ENCODE data around the gene U2SURP. TPM values are rescaled to one million over a fixed set of nuclear protein-coding genes. Genes with fewer than 3 reads are reported as not detected.

The U2SURP gene
- total RNA-seq, 1 donor from 2014 or later = 40.6 TPM

- no peak for DNase-seq (ENCODE audit: low spot score)
These were observed 89.1 kb downstream of the U2SURP start for GRCh38 chr3:143090486-143090885.

DNA sequence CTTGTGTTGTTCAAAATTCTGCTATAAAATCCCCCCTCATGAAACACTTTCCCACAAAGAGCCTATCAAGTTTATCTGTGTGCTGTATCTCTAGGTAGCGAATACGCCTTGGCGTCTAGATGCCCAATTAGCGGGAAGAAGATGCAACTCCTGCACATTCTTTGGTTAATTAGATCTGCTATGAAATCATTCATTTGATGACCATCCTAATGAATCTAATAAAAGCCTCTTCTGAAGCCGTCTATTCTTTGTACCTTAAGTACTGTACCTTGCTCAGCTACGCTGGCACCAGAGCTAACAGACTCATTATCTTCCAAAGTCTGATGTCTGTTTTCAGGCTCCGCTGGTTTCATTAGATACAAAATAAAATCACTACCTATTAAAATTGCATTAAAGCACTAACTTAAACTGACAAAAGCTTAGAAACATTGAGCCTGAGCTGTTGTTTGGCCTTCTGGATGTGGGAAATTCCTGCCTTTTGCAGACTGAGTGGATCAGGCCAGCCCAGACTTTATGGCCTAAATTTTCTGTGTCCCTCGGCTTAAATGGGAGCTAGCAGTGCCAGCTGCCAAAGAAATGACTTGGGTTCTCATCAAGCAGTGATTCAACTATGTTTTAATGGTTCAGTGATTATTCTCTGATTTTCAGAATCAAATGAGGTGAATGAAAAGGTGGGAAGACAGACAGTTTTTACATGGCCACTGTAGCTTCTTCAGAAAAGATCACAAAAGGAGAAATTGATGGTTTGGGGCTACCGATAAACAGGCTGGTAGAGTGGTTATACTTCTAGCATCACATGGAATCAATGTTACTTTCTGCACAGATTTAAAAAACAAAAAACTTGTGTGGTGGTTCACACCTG, 89.8 kb downstream of the U2SURP start:
- intact Hi-C loops (cut with DNase I) = no loop called here

More at GRCh38 chr3:143090486-143090885, 89.1 kb downstream of the U2SURP start:
- intact Hi-C loops (cut with DNase I) = no loop called here

GRCh38 chr3:143092191-143092590, 90.8 kb downstream of the U2SURP start:
- intact Hi-C loops (cut with DNase I) = no loop called here
- no peak for DNase-seq (ENCODE audit: low spot score)

More for the DNA sequence above, 89.8 kb downstream of the U2SURP start:
- no peak for DNase-seq (ENCODE audit: low spot score)

GRCh38 chr3:143095813-143096212, 94.4 kb downstream of the U2SURP start:
- intact Hi-C loops (cut with DNase I) = no loop called here
- DNase-seq (ENCODE audit: low spot score) = no peak

- no peak for DNase-seq (ENCODE audit: low spot score)
These were observed 96.8 kb downstream of the U2SURP start for GRCh38 chr3:143098032-143098764.

DNA sequence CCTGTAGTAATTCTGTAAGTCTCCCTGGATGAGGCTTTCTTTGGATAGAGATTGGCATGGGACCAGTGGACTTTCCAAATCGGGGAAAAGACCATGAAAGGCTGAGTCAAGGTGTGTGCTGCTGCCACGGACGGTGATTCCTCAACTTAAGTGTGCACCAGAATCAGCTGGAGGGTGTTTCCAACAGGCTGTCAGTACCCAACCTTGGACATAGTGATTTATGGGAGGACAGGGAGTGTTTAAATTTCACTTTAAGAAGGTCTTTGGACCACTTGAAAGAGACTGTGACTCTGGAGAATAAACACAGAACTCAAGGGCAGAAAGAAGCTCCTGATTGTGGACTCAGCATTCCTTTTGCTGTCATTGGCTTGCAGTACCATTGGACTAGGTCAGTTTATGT, 97.8 kb downstream of the U2SURP start:
- DNase-seq (ENCODE audit: low spot score) = no peak
- intact Hi-C loops (cut with DNase I) = no loop called here

More at GRCh38 chr3:143098032-143098764, 96.8 kb downstream of the U2SURP start:
- intact Hi-C loops (cut with DNase I) = no loop called here

DNA sequence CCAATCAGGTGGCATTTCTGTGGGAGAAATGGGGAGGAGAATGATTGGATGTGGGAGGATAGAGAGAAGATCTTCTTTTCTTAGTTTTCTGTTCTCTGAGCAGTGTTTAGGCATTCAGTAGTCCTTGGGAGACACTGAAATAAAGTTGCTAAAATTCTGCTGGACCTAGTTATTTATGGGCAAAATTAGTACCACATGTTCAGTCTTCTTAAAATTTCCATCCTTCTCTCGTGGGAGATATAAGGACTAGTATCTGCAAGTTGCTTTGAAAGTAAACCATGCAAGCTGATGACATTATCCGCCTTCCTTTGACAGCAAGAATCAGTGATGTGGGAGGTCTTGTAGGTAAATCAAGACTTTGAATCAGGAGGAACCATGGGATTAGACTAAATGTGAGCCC, 98.3 kb downstream of the U2SURP start:
- DNase-seq (ENCODE audit: low spot score) = no peak
- intact Hi-C loops (cut with DNase I) = no loop called here

- DNase-seq (ENCODE audit: low spot score) = no peak
- intact Hi-C loops (cut with DNase I) = no loop called here
These were observed 99.1 kb downstream of the U2SURP start for GRCh38 chr3:143100451-143100850.

GRCh38 chr3:143101792-143102381, 100.5 kb downstream of the U2SURP start:
- DNase-seq (ENCODE audit: low spot score) = no peak
- intact Hi-C loops (cut with DNase I) = no loop called here

GRCh38 chr3:143103652-143104051, 102.3 kb downstream of the U2SURP start:
- DNase-seq (ENCODE audit: low spot score) = no peak
- intact Hi-C loops (cut with DNase I) = no loop called here

DNA sequence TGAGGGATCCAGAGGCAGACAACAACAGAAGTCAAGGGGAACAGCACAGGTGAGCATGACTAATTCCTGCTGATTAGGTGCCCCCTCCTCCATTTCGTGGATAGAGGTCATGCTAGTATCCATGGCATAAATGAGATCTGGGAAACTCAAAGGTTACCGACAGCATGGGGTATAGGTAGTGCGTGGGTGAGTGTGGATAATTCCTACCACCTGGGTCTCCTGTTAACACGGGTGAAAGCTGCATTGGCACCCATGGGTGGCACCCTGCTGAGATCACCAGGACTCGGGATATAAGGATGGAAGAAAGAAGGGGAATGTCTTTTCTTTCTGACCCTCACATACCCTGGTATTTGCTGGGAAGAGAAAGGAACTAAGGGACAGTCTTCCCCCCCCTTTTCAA, 103.8 kb downstream of the U2SURP start:
- no peak for DNase-seq (ENCODE audit: low spot score)
- intact Hi-C loops (cut with DNase I) = no loop called here

DNA sequence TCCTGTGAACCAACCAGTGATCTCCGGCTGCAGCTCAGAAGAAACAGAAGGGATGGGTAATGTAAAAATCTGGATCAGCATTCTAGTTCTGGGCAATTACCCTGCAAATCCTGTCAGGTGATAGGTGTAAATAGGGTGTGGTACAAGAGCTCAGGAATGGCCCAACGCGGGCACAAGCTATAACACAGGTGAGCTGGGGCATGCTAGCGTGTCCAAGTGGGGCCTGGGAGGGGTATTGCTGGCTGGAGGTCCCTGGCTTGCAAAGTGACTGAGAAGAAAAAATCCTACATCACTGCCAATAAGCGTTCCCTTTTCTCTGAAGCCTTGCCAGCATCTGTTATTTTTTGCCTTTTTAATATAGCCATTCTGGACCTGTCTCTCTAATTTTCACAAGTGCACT, 108.5 kb downstream of the U2SURP start:
- DNase-seq (ENCODE audit: low spot score) = no peak
- intact Hi-C loops (cut with DNase I) = no loop called here

Other genes with a start within 250 kb of the U2SURP start
- gene PCOLCE2, start 112.5 kb upstream of the U2SURP start, total RNA-seq = 42.2 TPM
- 10.7 TPM for gene PAQR9, start 37.9 kb upstream of the U2SURP start, total RNA-seq
- 2.4 TPM for gene CHST2, start 118.2 kb downstream of the U2SURP start, total RNA-seq

All from cardiac septum (tissue), 1 donor.